ENCODE measurements around the gene PDE8A. TPM values are rescaled to one million over a fixed set of nuclear protein-coding genes. Genes with fewer than 3 reads are reported as not detected.
A peak's percentile ranks its signal among the peaks of the same experiment; 100 is the strongest.

The PDE8A gene
- total and polyA plus RNA-seq, 12 donors = 10.9 to 46.7 (median 17.4) TPM

DNA sequence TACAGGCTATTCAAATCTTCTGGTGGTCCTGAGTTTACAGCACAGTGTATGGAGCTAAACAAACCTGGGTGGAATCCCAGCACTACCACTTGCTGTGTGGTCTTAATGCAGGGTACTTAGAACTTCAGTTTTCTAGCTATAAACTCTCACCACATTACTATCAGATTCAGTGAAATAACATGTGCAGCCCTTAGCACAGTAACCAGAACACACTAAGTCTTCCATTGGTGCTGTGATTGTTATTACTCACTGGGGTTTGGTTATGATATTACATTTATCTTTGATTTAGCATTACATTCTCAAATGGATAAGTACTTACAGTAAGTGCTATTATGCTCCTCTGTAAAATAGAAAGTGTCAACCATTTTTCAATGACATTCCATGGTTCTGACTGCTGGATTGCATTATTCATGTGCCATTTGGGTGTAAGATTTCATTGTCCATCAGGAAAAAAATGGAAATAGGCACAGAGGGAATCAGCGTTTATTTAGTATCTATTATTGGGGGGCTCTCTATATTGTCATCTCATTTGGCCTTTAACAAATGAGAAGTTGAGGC lies 81.9 kb downstream of the PDE8A start:
- intact Hi-C loops (cut with DNase I) = no loop called here
- Histone ChIP-seq H3K27me3 (no peaks in the 10 kb centered on the region), H3K9me3 (peaks cover 0 to 34% (median 14%) of the 10 kb centered on the region in 11 donors), H3K27ac (no peak overlapping the region), H3K36me3 (peaks cover 0 to 20% (median 0%) of the 10 kb centered on the region in 9 donors), H3K4me3 (no peak overlapping the region), H3K4me1 (peaks cover 0 to 28% (median 15%) of the 10 kb centered on the region in 9 donors)
- 97% methylated on average over 1 of the region's 1 CpG for WGBS, 2 donors
- no peak for DNase-seq
- TF ChIP-seq, protein P1, sequence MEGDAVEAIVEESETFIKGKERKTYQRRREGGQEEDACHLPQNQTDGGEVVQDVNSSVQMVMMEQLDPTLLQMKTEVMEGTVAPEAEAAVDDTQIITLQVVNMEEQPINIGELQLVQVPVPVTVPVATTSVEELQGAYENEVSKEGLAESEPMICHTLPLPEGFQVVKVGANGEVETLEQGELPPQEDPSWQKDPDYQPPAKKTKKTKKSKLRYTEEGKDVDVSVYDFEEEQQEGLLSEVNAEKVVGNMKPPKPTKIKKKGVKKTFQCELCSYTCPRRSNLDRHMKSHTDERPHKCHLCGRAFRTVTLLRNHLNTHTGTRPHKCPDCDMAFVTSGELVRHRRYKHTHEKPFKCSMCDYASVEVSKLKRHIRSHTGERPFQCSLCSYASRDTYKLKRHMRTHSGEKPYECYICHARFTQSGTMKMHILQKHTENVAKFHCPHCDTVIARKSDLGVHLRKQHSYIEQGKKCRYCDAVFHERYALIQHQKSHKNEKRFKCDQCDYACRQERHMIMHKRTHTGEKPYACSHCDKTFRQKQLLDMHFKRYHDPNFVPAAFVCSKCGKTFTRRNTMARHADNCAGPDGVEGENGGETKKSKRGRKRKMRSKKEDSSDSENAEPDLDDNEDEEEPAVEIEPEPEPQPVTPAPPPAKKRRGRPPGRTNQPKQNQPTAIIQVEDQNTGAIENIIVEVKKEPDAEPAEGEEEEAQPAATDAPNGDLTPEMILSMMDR (IDR thresholded peaks at IDR 0.05) = no peak
- ATAC-seq = peak in 2 of 8 donors; percentile 22 to 41

DNA sequence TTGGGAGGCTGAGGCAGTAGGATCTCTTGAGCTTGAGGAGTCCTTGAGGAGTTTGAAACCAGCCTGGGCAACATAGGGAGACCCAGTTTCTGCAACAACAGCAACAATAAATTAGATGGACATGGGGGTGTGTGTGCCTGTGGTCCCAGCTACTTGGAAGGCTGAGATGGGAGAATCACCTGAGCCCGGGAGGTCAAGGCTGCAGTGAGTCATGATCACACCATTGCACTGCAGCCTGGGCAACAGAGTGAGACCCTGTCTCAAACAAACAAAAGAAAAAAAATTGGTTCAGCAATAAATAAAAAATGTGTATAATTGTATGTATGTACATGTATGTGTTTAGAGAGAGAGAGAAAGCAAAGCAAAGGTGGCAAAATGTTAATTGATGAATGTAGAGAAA lies 83.1 kb downstream of the PDE8A start:
- H3K36me3 ChIP-seq = peaks cover 0 to 30% (median 0%) of the 10 kb centered on the region in 9 donors
- H3K27ac ChIP-seq = no peak overlapping the region
- WGBS, 2 donors = 92 to 100% methylated on average over 1 of the region's 1 CpG
- no peak overlapping the region for H3K4me3 ChIP-seq
- TF ChIP-seq, protein P1 (IDR thresholded peaks at IDR 0.05) = no peak
- intact Hi-C loops (cut with DNase I) = no loop called here
- ATAC-seq (no peak), DNase-seq (no peak)
- H3K4me1 ChIP-seq = peaks cover 0 to 28% (median 15%) of the 10 kb centered on the region in 9 donors
- peaks cover 0 to 23% (median 7%) of the 10 kb centered on the region in 11 donors for H3K9me3 ChIP-seq
- no peaks in the 10 kb centered on the region for H3K27me3 ChIP-seq

DNA sequence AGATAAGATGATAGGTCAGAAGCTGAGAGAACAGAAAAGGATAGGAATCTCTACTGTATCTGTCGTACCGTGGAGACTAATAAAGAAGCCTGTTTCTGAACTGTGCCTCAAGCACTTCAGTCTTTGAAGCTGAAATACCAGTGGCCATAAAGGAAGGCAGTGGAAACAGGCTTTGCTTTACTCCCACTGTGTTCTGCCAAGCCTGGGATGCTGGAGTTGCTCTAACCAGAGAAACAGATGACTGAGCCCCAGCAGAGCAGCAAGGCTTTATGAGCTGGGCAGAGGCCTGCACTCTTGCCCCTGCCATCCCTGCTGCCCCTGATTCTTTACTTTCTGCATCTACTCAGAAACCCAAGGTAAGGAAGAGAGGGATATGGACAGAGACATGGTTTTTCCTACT lies 89.4 kb downstream of the PDE8A start:
- no peak for DNase-seq
- WGBS, 2 donors = 86 to 96% methylated on average over 2 of the region's 2 CpGs
- H3K27ac ChIP-seq = no peak overlapping the region
- no peaks in the 10 kb centered on the region for H3K4me1 ChIP-seq
- H3K27me3 ChIP-seq = no peaks in the 10 kb centered on the region
- no peak overlapping the region for H3K4me3 ChIP-seq
- no peak for ATAC-seq
- peaks cover 0 to 78% (median 0%) of the 10 kb centered on the region in 9 donors for H3K36me3 ChIP-seq
- TF ChIP-seq, protein P1 (IDR thresholded peaks at IDR 0.05) = no peak
- H3K9me3 ChIP-seq = no peaks in the 10 kb centered on the region
- intact Hi-C loops (cut with DNase I) = no loop called here

DNA sequence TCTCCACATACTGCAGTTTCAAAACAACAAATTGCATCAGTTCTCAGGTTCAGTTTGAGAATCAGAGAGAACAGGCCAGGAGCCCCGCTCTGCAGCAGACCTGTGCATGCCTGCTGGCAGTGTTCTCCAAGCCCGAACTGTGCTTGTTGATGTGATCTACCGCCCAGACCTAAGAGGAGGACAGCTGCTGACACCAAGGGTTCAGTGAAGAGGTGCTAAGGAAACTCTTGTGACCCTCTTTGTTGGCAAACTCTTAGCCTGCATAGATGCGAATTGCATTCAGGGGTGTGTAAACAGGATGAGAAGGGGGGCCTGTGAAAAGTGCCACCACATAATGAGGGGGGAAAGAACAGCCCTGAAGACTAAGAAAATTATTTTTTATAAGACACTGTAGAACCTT lies 89.8 kb downstream of the PDE8A start:
- no peak for DNase-seq
- H3K27ac ChIP-seq = no peak overlapping the region
- peaks cover 0 to 78% (median 0%) of the 10 kb centered on the region in 9 donors for H3K36me3 ChIP-seq
- TF ChIP-seq, protein P1 (IDR thresholded peaks at IDR 0.05) = no peak
- no peaks in the 10 kb centered on the region for H3K27me3 ChIP-seq
- H3K4me1 ChIP-seq = no peaks in the 10 kb centered on the region
- no peak for ATAC-seq
- H3K9me3 ChIP-seq = no peaks in the 10 kb centered on the region
- intact Hi-C loops (cut with DNase I) = no loop called here
- H3K4me3 ChIP-seq = no peak overlapping the region
- WGBS, 2 donors = 89 to 97% methylated on average over 4 of the region's 4 CpGs

Measured in heart right ventricle (tissue), 16 donors.